ENCODE measurements around the gene CFAP57. TPM values are rescaled to one million over a fixed set of nuclear protein-coding genes. Genes with fewer than 3 reads are reported as not detected.

CFAP57 gene
- total and polyA plus RNA-seq, 2 of the 4 experiments (the other 2 are of a cell fraction) = 0.29 to 0.36 TPM

GRCh38 chr1:43237121-43237520 is 65.0 kb downstream of the CFAP57 start:
- WGBS, 2 experiments (ENCODE audit: extremely low coverage in 2 of 2, insufficient read length in 1 of 2) = no CpG with 5 or more reads among the region's 1 CpG
- no peaks in the 10 kb centered on the region for H3K27me3 ChIP-seq (ENCODE audit: control insufficient read depth, insufficient read depth, low read length)

More at GRCh38 chr1:43237121-43237520, 65.0 kb downstream of the CFAP57 start:
- TF ChIP-seq MAFK (IDR thresholded peaks at IDR 0.05; ENCODE audit: low read depth, low read length) = no peak
- intact Hi-C loops (cut with micrococcal nuclease) (no loop called here), dilution Hi-C loops (cut with HindIII; ENCODE audit: low sequenced_read_pairs, unreplicated experiment) (no loop called here), in situ Hi-C loops (cut with MboI; ENCODE audit: low sequenced_read_pairs) (loop anchor here (10.0 kb wide), 1 partner anchor 118 kb away; the partner anchor contains the start of gene CDC20)
- peak overlapping the region; percentile 36 for H3K4ac ChIP-seq (ENCODE audit: low read depth, low read length)
- no peak overlapping the region for H3K56ac ChIP-seq (ENCODE audit: extremely low read depth, insufficient read depth, low read length)
- ATAC-seq (ENCODE audit: low read depth) (peak; percentile 48), DNase-seq (peak; percentile 57)
- H3K9me1 ChIP-seq (ENCODE audit: insufficient read depth, low read length) = peaks cover 7% of the 10 kb centered on the region
- H2BK120ac ChIP-seq (ENCODE audit: low read depth, low read length) = peak overlapping the region; percentile 5; the same call in 1 of the 2 replicates
- H3K4me3 ChIP-seq (ENCODE audit: insufficient read depth, low read depth, low read length) = no peak overlapping the region
- H3K18ac ChIP-seq (ENCODE audit: low read depth, low read length) = peak overlapping the region; percentile 27; the same call in 1 of the 2 replicates
- peak overlapping the region; percentile 71 for H2AK5ac ChIP-seq (ENCODE audit: low read depth, low read length)
- BruUV-seq (replicated peaks) = no TSS peak
- no peaks in the 10 kb centered on the region for H4K20me1 ChIP-seq (ENCODE audit: insufficient read depth, low read length)
- H3K4me2 ChIP-seq (ENCODE audit: low read depth, low read length) = no peak overlapping the region
- no peak overlapping the region for H3K9ac ChIP-seq (ENCODE audit: low read depth, low read length)
- peak overlapping the region; percentile 41; the same call in 1 of the 3 replicates for H2BK15ac ChIP-seq (ENCODE audit: low read depth, low read length)
- peak overlapping the region; percentile 48 for H2AK9ac ChIP-seq (replicated peaks; ENCODE audit: low read depth, low read length, poor library complexity)
- no peaks in the 10 kb centered on the region for H3K36me3 ChIP-seq (ENCODE audit: control insufficient read depth, insufficient read depth, low read length)
- H4K5ac ChIP-seq (ENCODE audit: low read depth, low read length) = no peak overlapping the region
- H4K91ac ChIP-seq (ENCODE audit: insufficient read depth, low read depth, low read length) = peak overlapping the region; percentile 41; the same call in 1 of the 2 replicates
- no peak overlapping the region; the same call in 1 of the 2 replicates for H3K14ac ChIP-seq (replicated peaks; ENCODE audit: low read depth, low read length)
- CTCF ChIA-PET = interaction anchor here (1.6 kb wide), 1 partner anchor 10 kb away, joined by 5 read pairs; no protein-coding TSS in a partner anchor
- H3K4me1 ChIP-seq (ENCODE audit: control insufficient read depth, insufficient read depth, low read length) = peaks cover 12% of the 10 kb centered on the region
- H4K8ac ChIP-seq (ENCODE audit: low read depth in 2 of 2, low read length in 2 of 2) = no peak overlapping the region
- H3K79me1 ChIP-seq (ENCODE audit: low read depth in 1 of 2, low read length in 2 of 2) = 0 out of 4 replicates have a peak, but pooled peaks cover 0 to 5% of the 10 kb centered on the region in 2 experiments
- no peaks in the 10 kb centered on the region for H3K9me3 ChIP-seq (ENCODE audit: control insufficient read depth, insufficient read depth, low read length)
- POLR2A ChIA-PET (ENCODE audit: unreplicated experiment) = interaction anchor here (1.3 kb wide), 1 partner anchor 122 kb away, joined by 3 read pairs; the partner anchor contains the start of gene CDC20
- H3K27ac ChIP-seq (ENCODE audit: insufficient read depth, low read length) = no peak overlapping the region
- H2BK20ac ChIP-seq (ENCODE audit: low read depth, low read length) = 0 out of 2 replicates have a peak overlapping the region, but pooled peaks have one; percentile 33
- peak overlapping the region; percentile 32 for H2BK5ac ChIP-seq (ENCODE audit: low read depth, low read length, poor library complexity, severe bottlenecking)
- H3K23ac ChIP-seq (ENCODE audit: low read depth, low read length) = no peak overlapping the region
- H2AFZ ChIP-seq (replicated peaks; ENCODE audit: low read length, poor library complexity) = no peak overlapping the region

Measured in IMR-90 (cell line).